Choroid plexus epithelial cell (primary cell): Measurements from ENCODE around the gene SMIM26.
A peak's percentile ranks its signal among the peaks of the same experiment; 100 is the strongest.

Source experiments
- DNase-seq: peaks from one replicate; pipeline ENCODE4 v3.0.0-alpha.2; 2010; ENCODE audit warnings: low read depth
- H3K4me3 ChIP-seq: 2 replicates; pipeline ENCODE4 v1.5.1; 2011; ENCODE audit warnings: low read depth, mild to moderate bottlenecking, control low read depth, low read length, moderate library complexity
- TF ChIP-seq, protein P1 (sequence below): conservative IDR thresholded peaks from 2 replicates; pipeline ENCODE4 v1.5.1; 2011; ENCODE audit warnings: low read depth, mild to moderate bottlenecking, control low read depth, inconsistent platforms, low read length, moderate library complexity

Gene SMIM26

DNA sequence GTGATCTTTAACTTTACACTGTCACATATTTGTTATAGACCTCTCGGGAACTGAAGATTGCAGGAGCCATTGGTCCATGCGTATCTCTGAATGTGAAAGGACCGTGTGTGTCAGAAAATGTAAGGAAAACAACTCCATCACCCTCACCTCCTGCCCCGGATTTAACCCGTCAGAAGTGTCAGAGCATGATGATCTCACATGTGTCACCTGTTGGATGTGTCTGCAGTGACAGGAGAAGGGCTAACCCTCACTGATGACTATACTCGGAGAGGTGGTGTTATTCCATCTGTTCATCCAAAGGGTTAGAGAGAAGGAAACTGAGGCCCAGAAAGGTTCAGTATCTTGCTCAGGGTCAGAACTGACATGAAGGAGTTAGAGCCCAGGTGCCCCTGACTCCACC lies 34.6 kb upstream of the SMIM26 start:
- TF ChIP-seq, protein P1, sequence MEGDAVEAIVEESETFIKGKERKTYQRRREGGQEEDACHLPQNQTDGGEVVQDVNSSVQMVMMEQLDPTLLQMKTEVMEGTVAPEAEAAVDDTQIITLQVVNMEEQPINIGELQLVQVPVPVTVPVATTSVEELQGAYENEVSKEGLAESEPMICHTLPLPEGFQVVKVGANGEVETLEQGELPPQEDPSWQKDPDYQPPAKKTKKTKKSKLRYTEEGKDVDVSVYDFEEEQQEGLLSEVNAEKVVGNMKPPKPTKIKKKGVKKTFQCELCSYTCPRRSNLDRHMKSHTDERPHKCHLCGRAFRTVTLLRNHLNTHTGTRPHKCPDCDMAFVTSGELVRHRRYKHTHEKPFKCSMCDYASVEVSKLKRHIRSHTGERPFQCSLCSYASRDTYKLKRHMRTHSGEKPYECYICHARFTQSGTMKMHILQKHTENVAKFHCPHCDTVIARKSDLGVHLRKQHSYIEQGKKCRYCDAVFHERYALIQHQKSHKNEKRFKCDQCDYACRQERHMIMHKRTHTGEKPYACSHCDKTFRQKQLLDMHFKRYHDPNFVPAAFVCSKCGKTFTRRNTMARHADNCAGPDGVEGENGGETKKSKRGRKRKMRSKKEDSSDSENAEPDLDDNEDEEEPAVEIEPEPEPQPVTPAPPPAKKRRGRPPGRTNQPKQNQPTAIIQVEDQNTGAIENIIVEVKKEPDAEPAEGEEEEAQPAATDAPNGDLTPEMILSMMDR = no peak
- no peak for DNase-seq
- H3K4me3 ChIP-seq = no peak overlapping the region

DNA sequence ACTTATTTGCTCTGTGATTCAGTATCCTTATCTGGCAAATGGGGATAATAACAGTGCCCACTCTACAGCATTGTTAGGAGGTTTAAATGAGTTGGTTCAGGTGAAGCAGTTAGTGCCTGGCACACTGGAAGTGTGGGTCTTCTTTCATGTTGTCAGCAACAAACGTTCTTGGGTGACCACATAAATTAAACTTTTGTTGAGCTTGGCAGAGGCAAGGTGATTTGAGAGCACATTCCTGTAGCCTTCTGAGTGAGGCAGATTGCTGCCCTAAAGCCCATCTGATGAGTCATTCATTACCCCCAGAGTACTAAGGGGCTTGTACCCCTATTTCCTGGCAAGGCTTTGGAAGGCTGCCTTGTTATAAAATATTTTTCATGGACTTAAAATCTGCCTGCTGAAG lies 33.7 kb upstream of the SMIM26 start:
- DNase-seq = no peak
- TF ChIP-seq, protein P1 = no peak
- H3K4me3 ChIP-seq = no peak overlapping the region

DNA sequence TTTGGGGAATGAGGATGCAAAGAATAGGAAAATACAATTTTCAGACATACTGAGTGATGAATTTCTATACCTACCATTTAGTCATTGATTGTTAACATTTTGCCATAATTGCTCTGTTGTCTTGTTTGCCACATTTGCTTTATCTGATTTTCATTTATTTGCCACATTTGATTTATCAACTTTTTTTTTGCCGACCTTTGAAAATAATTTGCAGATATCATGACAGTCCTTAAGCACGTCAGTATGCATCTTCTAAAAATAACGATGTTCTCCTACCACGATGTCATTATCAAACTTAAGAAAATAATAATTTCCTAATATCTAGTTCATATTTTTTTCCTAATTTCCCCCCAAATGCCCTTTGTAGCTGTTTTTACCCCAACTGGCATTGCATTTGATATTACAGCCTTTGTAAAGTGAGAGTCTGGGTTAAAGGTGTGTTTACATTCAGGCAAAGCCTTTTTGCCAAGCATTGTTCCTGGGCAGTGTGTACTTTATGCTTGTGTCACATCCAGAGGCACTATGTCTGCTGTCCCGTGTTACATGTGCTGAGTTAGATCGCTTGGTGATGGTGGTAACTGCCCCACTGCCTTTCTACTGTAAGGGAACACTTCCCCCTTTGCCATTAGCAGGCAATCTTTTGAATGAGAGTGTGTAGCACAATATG lies 33.1 kb upstream of the SMIM26 start:
- H3K4me3 ChIP-seq = no peak overlapping the region
- TF ChIP-seq, protein P1 = no peak
- DNase-seq = no peak

DNA sequence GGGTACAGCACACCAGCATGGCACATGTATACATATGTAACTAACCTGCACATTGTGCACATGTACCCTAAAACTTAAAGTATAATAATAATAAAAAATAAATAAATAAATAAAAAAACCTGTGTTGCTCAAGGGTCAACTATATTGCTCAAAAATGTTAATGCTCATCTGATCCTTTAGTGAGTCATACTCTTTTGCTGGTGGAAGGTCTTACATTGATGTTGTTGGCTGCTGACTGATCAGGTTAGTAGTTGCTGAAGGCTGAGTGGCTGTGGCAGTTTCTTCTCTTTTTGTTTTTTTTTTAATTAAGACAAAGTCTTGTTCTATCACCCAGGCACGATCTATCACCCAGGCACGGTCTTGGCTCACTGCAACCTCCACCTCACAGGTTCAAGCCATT lies 29.6 kb upstream of the SMIM26 start:
- TF ChIP-seq, protein P1 = no peak

GRCh38 chr20:18541741-18542140 lies 25.5 kb upstream of the SMIM26 start:
- no peak for DNase-seq
- TF ChIP-seq, protein P1 = no peak
- H3K4me3 ChIP-seq = no peak overlapping the region

More for the DNA sequence above, 29.6 kb upstream of the SMIM26 start:
- H3K4me3 ChIP-seq = no peak overlapping the region
- peak; percentile 71 for DNase-seq

DNA sequence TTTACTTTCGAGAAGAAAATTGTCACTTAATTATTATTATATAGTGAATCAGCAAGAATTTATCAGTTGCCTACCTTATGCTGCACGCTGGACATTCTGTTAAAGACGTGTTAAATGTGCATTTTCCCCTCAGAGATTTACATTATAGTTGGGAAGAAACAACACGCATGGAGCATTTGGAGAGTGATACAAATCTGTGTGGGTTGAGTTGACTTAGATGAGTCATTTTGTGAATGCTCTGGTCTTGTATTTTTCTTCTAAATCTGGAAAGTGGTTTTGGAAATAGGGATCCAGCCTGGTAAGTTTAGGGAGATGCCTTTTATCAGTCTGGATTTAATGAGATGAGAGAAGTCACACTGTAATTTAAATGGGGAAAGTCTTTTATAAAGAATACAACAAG lies 24.0 kb upstream of the SMIM26 start:
- no peak overlapping the region for H3K4me3 ChIP-seq
- TF ChIP-seq, protein P1 = no peak
- DNase-seq = no peak

DNA sequence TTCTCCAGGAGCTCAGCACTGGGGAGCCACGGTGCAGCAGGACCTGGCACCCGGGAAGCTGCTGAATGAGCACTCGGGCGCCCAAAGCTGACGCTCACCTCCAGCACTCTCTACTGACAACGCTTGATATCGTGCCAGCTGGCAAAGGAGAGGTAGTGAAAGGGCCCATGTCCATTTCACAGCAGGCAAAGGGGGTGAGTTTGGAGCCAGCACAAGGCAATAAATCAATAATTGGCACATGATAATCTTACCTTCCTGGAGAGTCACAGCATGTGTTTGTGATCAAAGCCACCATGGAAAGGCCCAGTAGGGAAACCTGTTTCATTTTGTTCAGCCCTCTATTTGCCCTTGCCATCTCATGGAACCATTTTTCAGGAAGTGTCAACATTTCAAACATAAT lies 23.3 kb upstream of the SMIM26 start:
- DNase-seq = no peak
- TF ChIP-seq, protein P1 = no peak

More for the DNA sequence above, 23.3 kb upstream of the SMIM26 start:
- no peak overlapping the region for H3K4me3 ChIP-seq
